ENCODE results near the gene ASPA.
"Not testable (repeated sequence)": the region's sequence is repeated elsewhere in the genome, so short reads cannot be mapped to it uniquely, and the experiment has no call there.

Gene ASPA

GRCh38 chr17:3475812-3476610, at the start of gene ASPA:
ASPA (plus strand) TSS chr17:3475997; CDS start chr17:3476160, 163 bp downstream.
- DNase-seq (ENCODE audit: low spot score): peak; percentile 65

DNA sequence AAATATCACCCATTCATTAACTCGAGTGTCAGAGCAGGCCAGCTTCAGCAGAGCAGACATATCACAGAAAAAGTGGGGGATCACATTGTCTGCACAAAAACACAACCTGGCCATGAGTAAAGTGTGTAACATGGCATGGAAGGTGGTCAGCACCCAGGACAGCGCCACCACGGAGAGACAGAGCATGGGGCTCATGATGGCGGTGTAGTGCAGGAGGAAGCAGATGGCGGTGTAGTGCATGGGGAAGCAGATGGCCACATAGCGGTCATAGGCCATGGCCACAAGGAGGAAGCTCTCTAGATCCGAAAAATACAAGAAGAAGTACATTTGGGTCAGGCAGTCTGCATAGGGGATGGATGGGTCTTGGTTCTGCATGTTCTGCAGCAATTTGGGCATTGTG, 42.6 kb upstream of the ASPA start:
- not testable (repeated sequence) for DNase-seq (ENCODE audit: low spot score)

GRCh38 chr17:3433741-3434140, 42.1 kb upstream of the ASPA start, which contains the start of gene OR1E2:
OR1E2 (minus strand) TSS chr17:3433841; CDS start chr17:3433841, 0 bp downstream.
- DNase-seq (ENCODE audit: low spot score): no peak

DNA sequence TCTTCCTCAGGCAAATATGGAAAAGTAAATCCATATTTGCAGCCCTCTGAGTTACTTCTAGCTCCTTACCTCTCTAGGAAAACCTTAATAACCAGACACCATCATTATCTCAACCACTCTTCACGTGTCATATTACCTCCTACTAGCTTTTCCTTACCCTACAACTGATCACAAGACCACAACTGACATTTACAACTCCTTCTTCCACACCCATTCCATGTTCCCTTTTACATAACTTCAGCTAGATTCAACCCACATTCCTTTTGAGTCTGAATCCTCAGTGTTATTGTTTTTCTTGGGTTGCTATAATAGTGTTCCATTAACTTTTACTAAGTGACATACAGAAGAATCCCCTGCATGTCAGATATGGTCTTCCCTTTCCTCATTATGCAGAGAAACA, 37.4 kb upstream of the ASPA start:
- DNase-seq (ENCODE audit: low spot score): no peak

DNA sequence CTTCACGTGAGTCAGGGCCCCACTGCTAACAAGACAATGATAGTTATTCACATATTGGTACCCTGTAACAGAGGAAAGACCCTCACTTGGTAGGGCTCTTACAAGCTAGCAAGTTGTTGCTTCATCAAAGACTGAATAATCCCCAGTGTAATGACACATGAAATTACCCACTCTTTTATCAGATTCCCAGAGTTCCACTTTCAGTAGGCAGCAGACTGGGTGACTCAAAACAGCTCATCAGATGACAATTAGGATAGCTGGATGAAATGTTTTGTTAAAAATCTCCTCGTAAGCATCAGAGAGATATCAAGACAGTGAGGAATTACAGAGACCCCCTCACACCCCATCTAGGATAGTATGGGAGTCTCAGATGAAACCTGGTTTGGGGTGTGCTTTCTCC, 35.3 kb upstream of the ASPA start:
- DNase-seq (ENCODE audit: low spot score): no peak

GRCh38 chr17:3447625-3448024, 28.2 kb upstream of the ASPA start:
- DNase-seq (ENCODE audit: low spot score): no peak

DNA sequence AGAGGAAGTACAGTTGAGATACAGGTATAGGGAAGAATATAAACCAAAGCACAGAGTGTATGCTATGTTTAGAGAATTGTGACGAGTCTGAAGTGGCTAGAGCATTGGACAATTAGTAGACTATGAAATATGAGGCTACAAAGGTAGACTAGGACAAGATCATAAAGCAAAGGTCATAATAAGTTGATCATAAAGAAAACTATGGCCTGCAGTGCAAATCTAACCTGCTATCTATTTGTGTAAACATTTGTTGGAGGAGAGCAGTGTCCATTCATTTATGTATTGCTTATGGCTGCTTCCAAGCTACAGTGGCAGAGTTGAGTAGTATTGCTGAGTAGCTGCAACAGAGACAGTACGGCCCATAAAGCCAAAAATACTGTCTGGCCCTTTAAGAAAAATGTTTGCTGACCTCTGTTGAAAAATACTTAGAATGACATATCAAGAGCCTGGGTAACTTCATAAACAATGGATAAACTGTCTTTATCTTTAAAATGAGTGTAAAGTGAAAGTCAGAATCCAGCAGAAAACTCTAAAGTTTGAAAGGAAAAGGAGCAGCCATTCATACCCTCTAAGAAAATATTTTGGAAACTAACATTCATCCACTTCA, 27.6 kb upstream of the ASPA start:
- no peak for DNase-seq (ENCODE audit: low spot score)

GRCh38 chr17:3466355-3466754, 9.4 kb upstream of the ASPA start:
- DNase-seq (ENCODE audit: low spot score): not testable (repeated sequence)

DNA sequence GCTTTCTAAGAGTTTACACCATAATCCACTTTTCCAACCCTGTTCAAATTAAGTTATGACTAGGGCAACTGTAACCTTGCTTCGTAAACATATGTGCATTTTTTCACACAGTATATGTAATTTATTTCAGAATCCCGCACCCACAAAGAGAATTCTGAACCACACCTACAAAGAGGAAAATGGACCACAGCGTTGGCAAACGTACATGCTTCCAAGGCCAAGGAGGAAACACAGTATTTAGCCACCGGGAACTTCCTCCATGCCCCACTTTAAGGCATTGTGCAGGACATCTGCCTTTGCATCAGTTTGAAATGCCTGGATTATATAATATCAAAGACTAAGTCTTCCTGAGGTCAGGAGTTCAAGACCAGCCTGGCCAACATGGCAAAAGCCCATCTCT, 6.3 kb upstream of the ASPA start:
- DNase-seq (ENCODE audit: low spot score): no peak

DNA sequence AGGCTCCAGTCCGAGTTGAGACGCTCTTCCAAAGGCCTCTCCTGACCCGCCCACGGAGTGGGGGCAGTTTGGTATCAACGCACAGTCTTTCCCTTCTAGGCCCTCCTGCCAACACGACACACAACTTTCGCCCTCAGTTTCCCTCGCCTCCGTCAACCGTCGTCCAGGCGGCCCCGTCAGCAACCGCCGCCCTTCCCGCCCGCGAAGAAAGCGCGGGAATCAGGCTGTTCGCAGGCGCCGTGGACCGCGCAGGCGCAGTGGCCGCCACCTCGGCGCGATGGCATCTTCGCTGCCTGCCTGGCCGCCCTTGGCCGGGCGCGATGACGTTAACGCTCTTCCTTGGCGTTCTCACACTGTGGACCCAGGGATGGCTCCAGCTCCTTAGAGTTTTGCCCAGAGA, 4.2 kb upstream of the ASPA start, which contains the start of gene SPATA22:
TSS of gene SPATA22 (minus strand) at position 221 of the 400 bp plus-strand sequence. CDS start 2,494 bp downstream, outside the sequence.
- DNase-seq (ENCODE audit: low spot score): no peak

DNA sequence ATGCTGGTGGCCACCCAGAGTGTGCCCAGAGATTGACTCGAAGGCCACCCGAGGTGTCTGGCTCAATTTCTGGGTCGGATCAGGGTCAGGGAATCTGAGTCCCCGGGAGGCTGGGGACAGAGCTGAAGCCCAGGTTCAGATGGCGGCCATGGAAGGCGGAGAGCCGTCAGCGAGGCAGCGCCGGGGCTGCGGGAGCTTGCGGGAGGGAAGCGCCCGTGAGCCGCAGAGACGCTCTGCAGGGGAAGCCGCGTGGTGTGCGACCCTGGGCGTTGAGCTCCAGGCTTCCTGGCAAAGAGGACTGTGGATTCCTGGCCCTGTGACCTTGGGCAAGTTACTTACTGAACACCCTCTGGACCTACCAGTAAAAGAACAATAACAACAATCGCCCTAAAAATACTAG, 3.7 kb upstream of the ASPA start:
- DNase-seq (ENCODE audit: low spot score): no peak

DNA sequence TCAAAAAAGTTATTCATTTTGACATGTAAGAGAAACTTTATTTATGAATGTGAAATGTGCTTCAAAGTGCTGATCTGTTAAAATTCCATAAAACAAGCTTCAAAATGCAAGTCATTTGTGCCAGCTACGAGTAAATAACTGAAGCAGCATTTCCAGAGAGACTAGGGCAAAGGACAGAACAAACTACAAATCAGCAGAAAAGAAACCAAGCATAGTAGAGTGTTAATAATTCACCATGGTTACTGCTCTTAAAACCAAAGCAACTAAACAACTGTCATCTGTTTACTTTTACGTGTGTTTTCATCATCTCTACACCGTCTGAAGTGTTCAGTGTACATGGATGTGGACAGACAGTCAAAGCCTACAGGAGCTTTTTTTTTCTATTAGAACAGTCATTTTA, 1.6 kb upstream of the ASPA start:
- peak; percentile 14 for DNase-seq (ENCODE audit: low spot score)

GRCh38 chr17:3475251-3475685, 529 bp upstream of the ASPA start:
- DNase-seq (ENCODE audit: low spot score): no peak

DNA sequence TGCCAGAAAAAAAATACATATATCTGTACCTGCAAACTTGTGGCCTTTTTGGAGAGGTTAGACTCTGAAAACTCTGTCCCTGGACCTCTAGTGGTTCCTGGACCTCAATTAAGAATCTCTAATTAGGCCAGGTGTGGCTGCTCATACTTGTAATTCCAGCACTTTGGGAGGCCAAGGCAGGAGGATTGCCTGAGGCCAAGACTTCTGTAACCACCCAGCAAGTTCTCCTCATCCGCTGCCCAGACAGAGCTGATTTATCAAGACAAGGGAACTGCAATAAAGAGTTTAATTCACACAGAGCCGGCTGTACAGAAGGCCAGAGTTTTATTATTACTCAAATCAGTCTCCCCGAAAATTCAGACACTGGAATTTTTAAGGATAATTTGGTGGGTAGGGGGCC, 4.2 kb downstream of the ASPA start:
- no peak for DNase-seq (ENCODE audit: low spot score)

GRCh38 chr17:3482852-3483251, 7.1 kb downstream of the ASPA start:
- DNase-seq (ENCODE audit: low spot score): no peak

DNA sequence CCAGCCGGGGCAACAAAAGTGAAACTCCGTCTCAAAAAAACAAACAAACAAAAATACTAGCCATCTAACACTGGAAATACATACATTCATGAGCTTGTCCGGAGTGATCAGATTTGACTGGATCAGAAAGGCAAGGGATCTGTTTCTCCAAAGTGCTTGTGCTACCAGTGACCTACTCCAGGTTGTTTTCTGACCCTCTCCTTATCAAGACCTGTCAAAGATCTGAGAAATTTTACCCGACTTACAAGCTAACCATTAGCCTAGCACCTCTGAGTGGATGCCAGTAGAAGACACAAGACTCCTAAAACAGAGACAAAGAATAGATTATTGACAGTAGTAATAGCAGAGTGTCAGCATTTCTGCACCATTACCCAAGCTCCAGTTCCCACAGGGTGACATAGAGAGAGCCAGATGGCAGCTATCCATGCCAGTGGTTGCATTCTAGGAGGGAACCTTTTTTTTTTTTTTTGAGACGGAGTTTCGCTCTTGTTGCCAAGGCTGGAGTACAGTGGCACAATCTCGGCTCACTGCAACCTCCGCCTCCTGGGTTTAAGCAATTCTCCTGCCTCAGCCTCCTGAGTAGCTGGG, 9.8 kb downstream of the ASPA start:
- no peak for DNase-seq (ENCODE audit: low spot score)

GRCh38 chr17:3497101-3497500, 21.3 kb downstream of the ASPA start:
- no peak for DNase-seq (ENCODE audit: low spot score)

- DNase-seq (ENCODE audit: low spot score): no peak
Measured at GRCh38 chr17:3501344-3501743, 25.5 kb downstream of the ASPA start.

- no peak for DNase-seq (ENCODE audit: low spot score)
Measured at GRCh38 chr17:3502466-3502865, 26.7 kb downstream of the ASPA start.

DNA sequence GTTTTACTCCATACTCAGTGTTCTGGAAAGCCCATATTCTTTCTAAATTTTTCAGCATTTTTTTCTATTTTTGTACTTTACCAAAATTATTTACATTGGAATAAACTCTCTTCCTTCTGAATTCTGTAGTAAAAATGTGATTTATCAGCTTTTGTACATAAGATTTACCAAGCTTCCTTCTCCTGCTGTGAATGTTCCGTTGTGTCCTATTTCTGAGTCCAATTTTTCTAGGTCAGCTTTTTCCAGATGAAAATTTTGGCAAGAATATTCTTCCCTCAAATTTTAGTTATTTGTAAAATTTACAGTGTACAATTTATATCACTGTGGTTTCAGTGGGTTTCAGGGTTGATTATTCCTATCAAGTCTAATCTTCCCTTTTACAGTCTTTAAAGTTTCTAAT, 27.5 kb downstream of the ASPA start:
- no peak for DNase-seq (ENCODE audit: low spot score)

DNA sequence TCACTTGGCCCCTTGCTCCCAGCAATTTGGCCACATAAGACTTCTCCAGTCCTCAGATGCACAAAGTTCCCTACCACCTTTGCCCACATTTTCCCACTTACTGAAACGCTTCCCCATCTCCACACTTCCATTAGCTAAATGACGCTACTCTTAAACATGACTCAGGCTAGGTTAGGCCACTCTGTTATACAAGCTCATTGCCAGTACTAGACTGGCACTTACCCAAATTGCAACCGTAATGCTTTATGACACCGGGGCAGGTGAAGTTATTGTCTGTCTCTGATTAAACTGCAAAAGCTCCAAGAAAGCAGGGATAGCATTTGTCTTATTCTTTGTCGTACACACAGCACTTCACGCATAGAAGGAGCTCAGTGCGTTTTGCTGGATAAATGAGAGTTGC, 29.2 kb downstream of the ASPA start:
- DNase-seq (ENCODE audit: low spot score): no peak

DNA sequence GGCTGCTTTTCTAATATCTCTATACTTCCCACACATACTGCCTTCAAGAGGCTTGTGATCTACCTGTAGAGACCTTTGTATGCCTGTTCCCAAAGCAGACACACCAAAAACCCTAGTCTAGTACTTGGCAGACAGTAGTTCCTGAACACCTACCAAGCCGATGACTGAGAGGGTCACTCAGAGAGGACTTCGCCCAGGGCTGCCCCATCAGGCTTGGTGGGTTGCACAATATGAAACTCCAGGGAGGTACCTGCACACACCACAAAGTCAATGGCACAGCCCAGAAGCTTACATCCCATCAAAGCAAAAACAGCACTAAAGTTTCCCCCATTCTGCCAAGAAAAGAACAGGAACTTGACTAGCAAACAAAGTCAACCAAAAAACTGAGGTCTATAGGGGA, 30.3 kb downstream of the ASPA start:
- DNase-seq (ENCODE audit: low spot score): no peak

- DNase-seq (ENCODE audit: low spot score): no peak
Measured at GRCh38 chr17:3507071-3507470, 31.3 kb downstream of the ASPA start.
